Left lung (tissue), 10 donors: ENCODE results near the gene NSUN2. TPM values are rescaled to one million over a fixed set of nuclear protein-coding genes. Genes with fewer than 3 reads are reported as not detected.
"Not testable (repeated sequence)": the region's sequence is repeated elsewhere in the genome, so short reads cannot be mapped to it uniquely, and the experiment has no call there.

Experiments
- ATAC-seq: fragments of 200-7000 bp; cut with Tn5 transposase; one replicate; pipeline ENCODE4 v1.9.1; 2020; ENCODE audit warnings: moderate library complexity
- DNase-seq, 4 donors: peaks; one replicate each; pipeline ENCODE4 v3.0.0-alpha.2; 2013 to 2020
- H3K27ac ChIP-seq, 2 donors: fragments of 200-600 bp; sonication (generic) in 1 of 2; one replicate each; pipeline versions ENCODE4 v1.5.0 to v1.8.0; 2020 to 2021
- H3K27me3 ChIP-seq, 2 donors: fragments of 200-600 bp; sonication (generic) in 1 of 2; one replicate each; pipeline versions ENCODE4 v1.5.0 to v1.8.0; 2020 to 2021
- H3K36me3 ChIP-seq, 2 donors: fragments of 200-600 bp; sonication (generic) in 1 of 2; one replicate each; pipeline versions ENCODE4 v1.5.0 to v1.8.0; 2020 to 2021
- H3K4me1 ChIP-seq, 2 donors: fragments of 200-600 bp; one replicate each; pipeline ENCODE4 v1.8.0; 2021
- H3K4me3 ChIP-seq, 2 donors: fragments of 200-600 bp; sonication (generic) in 1 of 2; one replicate each; pipeline versions ENCODE4 v1.5.0 to v1.8.0; 2020 to 2021; ENCODE audit warnings: mild to moderate bottlenecking in 1 of 2
- H3K9me3 ChIP-seq, 2 donors: fragments of 200-600 bp; sonication (generic) in 1 of 2; one replicate each; pipeline versions ENCODE4 v1.5.0 to v1.8.0; 2020 to 2021
- CTCF ChIP-seq, 2 donors: fragments of 200-600 bp; sonication (generic) in 1 of 2; IDR thresholded peaks; one replicate each; pipeline versions ENCODE4 v1.5.0 to v1.8.0; 2021; ENCODE audit warnings: antibody characterized with exemption in 2 of 2
- intact Hi-C, 2 donors: fragments of 100-400 bp; cut with DNase I; formaldehyde crosslinking; loops; one replicate each; pipeline versions ENCODE4 v1.11.2 to v1.14.2; 2022
- polyA plus RNA-seq, 6 donors: library from polyadenylated mRNA; unstranded; fragments of 120-200 nt; gene quantifications; one replicate each; pipeline ENCODE4 v1.2.1, GENCODE V29; 2013; ENCODE audit not compliant: insufficient read length in 6 of 6
- total RNA-seq, 2 donors: library from RNA; stranded (reverse); fragmentation: NEBNext Ultra II Directional; extraction: Animal tissue kit (Norgen Biotek cat#: 25700); gene quantifications; one replicate each; pipeline ENCODE4 v1.2.1, GENCODE V29; 2021
- donor health status: DM: no; HTN: yes; CAD: no.
- donor health status: DM: no; HTN: no; CAD: no.

Gene NSUN2
- total and polyA plus RNA-seq, 8 donors, result 37.5 to 93.9 (median 56.9) TPM

DNA sequence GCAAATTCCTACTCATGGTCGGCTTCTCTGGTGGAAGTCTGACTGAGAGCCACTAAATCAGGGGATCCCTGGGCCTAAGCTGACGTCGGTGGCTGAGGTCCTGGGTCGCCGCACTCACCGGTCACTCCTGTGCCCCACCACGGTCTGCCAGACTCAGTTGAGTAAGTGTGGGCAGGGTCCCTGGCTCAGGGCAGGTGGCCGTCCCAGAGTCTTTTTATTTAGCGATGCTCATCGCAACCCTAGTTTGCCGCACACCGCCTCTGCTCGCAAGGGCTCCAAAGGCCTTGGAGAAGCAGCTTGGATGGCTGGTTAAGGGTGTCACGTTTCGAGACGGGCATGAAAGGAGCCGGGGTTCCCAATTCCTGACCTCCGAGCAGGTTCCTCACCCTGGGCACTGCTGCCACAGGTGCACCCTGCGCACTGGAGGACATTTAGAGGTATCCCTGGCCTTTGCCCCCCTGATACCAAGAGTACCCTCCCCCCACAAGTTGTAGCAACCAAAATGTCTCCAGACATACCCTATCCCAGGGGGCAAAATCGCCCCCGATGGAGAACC, 59.9 kb downstream of the NSUN2 start:
- intact Hi-C loops, result no loop called here

DNA sequence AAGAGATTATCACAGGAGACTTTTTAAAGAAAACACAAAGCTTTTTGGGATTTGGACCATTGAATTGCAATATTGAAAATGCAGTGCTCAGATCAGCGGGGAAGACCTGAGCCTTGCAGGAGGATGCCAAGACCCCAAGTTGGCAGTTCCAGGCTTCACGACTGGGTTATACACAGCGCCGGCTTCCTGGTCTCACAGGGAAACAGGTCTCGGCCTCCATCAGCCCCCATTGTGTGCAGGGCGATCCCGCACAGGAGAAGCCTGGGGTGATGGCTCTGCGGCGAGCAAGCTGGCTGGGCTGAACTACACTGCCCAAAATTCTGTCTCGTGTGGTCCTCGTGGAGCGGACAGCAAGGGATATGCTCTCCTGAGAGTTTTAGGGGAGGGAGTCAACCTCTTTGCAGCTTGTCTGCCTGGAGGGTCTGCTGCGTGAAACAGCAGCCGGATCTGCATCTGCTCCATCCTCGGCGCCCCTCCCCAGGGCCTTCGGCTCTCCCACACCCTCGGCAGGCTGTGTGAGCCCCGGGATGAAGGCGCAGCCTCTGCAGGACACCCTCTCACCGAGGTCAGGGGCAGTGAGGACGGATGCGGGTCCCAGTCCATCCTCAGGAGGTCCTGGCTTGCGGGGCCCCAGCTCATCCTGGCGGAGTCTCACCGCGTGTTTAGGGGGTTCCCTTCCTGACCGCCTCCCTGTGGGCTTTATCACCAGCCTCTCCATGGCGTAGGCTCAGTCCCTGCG, 60.6 kb downstream of the NSUN2 start:
- no peak for TF ChIP-seq CTCF (IDR thresholded peaks at IDR 0.05)
- Histone ChIP-seq H3K27me3 (peaks cover 0 to 26% of the 10 kb centered on the region in 2 donors), H3K9me3 (no peaks in the 10 kb centered on the region), H3K27ac (no peak overlapping the region), H3K36me3 (no peaks in the 10 kb centered on the region), H3K4me1 (no peaks in the 10 kb centered on the region), H3K4me3 (no peak overlapping the region)
- no peak for DNase-seq
- intact Hi-C loops, result no loop called here
- ATAC-seq, result no peak

More for the DNA sequence above, 59.9 kb downstream of the NSUN2 start:
- no peaks in the 10 kb centered on the region for H3K4me1 ChIP-seq
- ATAC-seq (no peak), DNase-seq (no peak)
- no peaks in the 10 kb centered on the region for H3K9me3 ChIP-seq
- H3K27me3 ChIP-seq, result peaks cover 0 to 27% of the 10 kb centered on the region in 2 donors
- H3K4me3 ChIP-seq, result no peak overlapping the region
- TF ChIP-seq CTCF (IDR thresholded peaks at IDR 0.05), result no peak
- H3K27ac ChIP-seq, result no peak overlapping the region
- H3K36me3 ChIP-seq, result no peaks in the 10 kb centered on the region

DNA sequence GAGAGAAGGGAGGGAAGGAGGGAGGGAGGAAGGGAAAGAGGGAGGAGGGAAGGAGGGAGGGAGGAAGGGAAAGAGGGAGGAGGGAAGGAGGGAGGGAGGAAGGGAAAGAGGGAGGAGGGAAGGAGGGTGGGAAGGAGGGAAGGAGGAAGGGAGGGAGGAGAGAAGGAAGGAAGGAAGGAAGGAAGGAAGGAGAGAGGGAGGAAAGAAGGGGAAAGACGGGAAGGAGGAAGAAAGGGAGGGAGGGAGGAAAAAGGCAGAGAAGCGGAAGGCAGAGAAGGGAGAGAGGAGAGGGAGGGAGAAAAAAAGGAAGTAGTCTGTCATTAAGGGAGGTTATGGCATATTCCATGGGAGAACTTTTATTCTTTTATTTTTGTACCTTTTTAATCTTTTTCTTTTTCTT, 61.2 kb downstream of the NSUN2 start:
- H3K36me3 ChIP-seq, DNase-seq, intact Hi-C loops, H3K9me3 ChIP-seq, H3K4me1 ChIP-seq, H3K27ac ChIP-seq, ATAC-seq, H3K4me3 ChIP-seq: not testable (repeated sequence)
- H3K27me3 ChIP-seq, result peaks cover 0 to 26% of the 10 kb centered on the region in 2 donors

DNA sequence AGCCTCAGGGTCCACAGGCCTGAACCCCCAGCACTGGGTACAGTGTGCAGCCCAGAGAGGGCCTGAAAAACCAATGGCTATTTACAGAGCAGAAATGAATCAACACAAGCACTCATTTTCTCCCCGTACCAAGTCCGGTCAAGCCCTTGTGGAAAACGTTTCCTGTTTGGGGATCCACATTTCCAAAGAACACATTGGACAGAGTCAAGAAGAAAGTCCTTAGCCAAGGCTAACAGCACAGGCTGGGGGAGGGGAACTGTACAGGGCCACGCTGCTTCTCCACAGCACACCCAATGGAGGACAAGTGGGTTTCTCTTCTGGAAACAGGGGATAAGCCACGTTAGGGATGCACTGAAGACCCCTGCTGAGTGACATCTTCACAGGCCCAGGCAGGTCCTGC, 62.3 kb downstream of the NSUN2 start:
- no peaks in the 10 kb centered on the region for H3K36me3 ChIP-seq
- intact Hi-C loops, result no loop called here
- H3K27ac ChIP-seq, result no peak overlapping the region
- H3K9me3 ChIP-seq, result no peaks in the 10 kb centered on the region
- ATAC-seq, result no peak
- TF ChIP-seq CTCF (IDR thresholded peaks at IDR 0.05), result no peak
- DNase-seq, result no peak
- H3K27me3 ChIP-seq, result peaks cover 0 to 26% of the 10 kb centered on the region in 2 donors
- H3K4me1 ChIP-seq, result no peaks in the 10 kb centered on the region
- H3K4me3 ChIP-seq, result no peak overlapping the region

- H3K4me3 ChIP-seq, result no peak overlapping the region
- no peak for TF ChIP-seq CTCF (IDR thresholded peaks at IDR 0.05)
Observed at GRCh38 chr5:6568889-6569288, 64.0 kb downstream of the NSUN2 start.

More at GRCh38 chr5:6568889-6569288, 64.0 kb downstream of the NSUN2 start:
- Histone ChIP-seq H3K27ac (no peak overlapping the region), H3K9me3 (no peaks in the 10 kb centered on the region), H3K36me3 (no peaks in the 10 kb centered on the region), H3K4me1 (no peaks in the 10 kb centered on the region), H3K27me3 (peaks cover 0 to 23% of the 10 kb centered on the region in 2 donors)
- DNase-seq (no peak), ATAC-seq (no peak)
- intact Hi-C loops, result no loop called here
